NCI-H748 (cell line): Measurements from ENCODE around the gene CTNND2.

ENCODE experiments used
- DNase-seq: peaks from one replicate; lab custom pipeline; 2025; ENCODE audit not compliant: unreplicated experiment; lab: John Stamatoyannopoulos, UW

Gene CTNND2

GRCh38 chr5:11054014-11054413 is 850.2 kb downstream of the CTNND2 start:
- DNase-seq, result no peak

GRCh38 chr5:11052871-11053270 is 851.4 kb downstream of the CTNND2 start:
- DNase-seq, result no peak

- no peak for DNase-seq
Observed at GRCh38 chr5:11050596-11051304, 853.5 kb downstream of the CTNND2 start.

- DNase-seq, result no peak
Observed at GRCh38 chr5:11048760-11049159, 855.5 kb downstream of the CTNND2 start.

DNA sequence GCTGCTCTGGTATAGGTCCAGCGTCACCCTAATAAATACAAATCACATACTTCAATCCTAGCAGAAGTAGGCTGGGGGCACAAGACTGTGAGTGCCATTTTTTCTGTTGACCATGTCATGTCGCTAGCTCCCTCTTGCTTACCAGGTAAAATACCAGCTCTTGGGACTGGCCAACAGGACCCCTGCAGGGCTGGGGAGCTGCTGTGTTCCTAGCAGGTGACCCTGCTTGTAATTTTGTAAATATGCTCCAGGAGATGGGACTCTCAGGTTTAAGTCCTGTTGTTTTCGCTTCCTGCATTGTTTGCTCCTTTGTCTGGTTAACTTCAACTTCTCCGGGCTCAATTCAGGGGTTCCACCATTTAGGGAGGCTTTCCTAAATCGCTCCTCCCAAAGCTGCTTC is 856.6 kb downstream of the CTNND2 start:
- DNase-seq, result no peak

- DNase-seq, result peak; percentile 54
Observed at GRCh38 chr5:11047030-11047429, 857.2 kb downstream of the CTNND2 start.

GRCh38 chr5:11046160-11046559 is 858.1 kb downstream of the CTNND2 start:
- DNase-seq, result peak; percentile 52

- no peak for DNase-seq
Observed at GRCh38 chr5:11045411-11045810, 858.8 kb downstream of the CTNND2 start.

- DNase-seq, result no peak
Observed at GRCh38 chr5:11044581-11044980, 859.7 kb downstream of the CTNND2 start.

DNA sequence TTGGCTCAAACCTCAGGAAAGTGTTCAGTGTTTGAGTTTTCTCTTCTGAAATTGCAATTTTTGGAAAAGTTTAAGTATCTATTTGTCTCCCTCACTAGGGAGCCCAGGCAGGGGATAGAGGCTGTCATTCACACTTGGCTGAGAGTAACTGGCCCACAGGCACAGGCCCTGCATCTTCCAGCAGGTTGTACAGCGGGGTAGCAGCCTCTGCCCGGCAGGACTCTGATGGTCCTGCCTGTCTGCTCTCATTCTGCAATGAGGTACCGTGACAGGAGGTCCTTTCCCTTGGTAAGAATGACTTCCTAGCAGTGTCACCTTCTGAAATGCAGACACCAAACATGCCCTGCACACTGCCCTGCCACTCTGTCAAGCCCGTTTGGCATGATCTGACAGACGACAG is 860.4 kb downstream of the CTNND2 start:
- DNase-seq, result no peak

- DNase-seq, result no peak
Observed at GRCh38 chr5:11040345-11040744, 863.9 kb downstream of the CTNND2 start.

- DNase-seq, result no peak
Observed at GRCh38 chr5:11038772-11039171, 865.5 kb downstream of the CTNND2 start.

DNA sequence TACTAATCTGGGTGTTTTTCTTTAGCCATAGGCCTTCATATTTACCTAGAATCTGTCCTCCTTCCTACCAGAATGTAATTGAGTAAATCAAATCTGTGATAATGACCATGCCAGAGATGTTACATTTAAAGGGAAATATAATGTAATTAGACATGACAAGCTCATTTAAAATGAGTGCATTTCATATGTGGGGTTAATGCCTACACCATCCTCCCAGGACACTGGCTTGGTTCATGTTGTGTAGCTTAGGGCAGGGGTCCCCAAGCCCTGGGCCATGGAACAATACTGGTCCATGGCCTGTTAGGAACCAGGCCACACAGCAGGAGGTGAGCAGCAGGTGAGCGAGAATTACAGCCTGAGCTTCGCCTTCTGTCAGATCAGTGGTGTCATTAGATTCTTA is 866.3 kb downstream of the CTNND2 start:
- DNase-seq, result no peak

- DNase-seq, result no peak
Observed at GRCh38 chr5:11037080-11037479, 867.2 kb downstream of the CTNND2 start.

GRCh38 chr5:11030671-11031070 is 873.6 kb downstream of the CTNND2 start:
- no peak for DNase-seq

- no peak for DNase-seq
Observed at GRCh38 chr5:11027660-11028059, 876.6 kb downstream of the CTNND2 start.

DNA sequence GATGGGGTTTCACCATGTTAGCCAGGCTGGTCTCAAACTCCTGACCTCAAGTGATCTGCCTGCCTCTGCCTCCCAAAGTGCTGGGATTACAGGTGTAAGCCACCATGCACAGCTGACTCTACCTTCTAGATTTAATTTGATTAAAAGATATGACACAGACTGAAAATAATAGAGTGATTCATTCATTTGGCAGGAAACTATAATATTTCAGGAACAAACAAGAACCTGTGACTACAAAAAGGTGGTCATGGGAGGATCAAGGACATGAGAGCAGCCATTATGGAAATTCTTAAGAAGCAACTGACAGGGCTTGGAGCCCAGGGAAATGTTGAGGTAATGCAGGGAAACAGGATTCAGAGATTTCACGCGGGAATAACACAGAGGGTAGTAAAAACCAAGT is 877.7 kb downstream of the CTNND2 start:
- DNase-seq, result no peak

DNA sequence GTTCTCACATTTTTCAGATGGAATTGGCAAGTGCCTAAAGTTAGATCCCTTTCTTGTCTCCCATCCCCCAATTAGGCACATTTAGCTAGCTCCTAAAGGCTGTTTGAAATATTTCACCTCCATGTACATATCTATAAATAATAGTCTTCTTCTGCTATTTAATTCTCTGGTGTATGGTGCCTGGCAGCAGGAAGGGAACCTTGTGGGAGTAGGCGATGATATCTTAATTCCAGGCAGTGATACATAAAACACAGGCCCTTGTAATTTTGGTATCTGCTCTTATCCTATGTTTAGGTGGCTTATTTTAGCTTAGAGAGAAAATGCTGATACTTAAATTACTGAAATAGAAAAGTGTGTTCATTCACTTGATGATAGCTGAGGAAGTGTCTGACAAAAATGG is 880.3 kb downstream of the CTNND2 start:
- DNase-seq, result no peak

DNA sequence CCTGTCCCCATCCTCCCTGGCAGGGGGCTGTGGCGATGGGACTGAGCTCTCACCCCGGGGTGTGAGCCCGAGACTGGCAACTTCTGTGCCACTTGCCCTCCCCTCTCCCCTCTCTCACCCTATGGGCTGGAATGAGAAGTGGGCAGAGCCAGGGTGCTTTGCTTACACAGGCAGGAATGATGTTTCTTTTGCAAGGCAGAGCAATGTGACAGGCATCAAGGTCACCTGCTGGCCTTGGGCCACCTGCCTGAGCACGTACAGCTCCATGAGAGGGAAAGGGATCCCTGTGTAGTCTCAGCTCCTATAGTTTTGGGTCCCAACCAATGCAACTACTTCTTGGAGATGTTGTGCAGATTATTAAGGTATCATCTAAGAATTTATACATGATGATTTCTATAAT is 890.5 kb downstream of the CTNND2 start:
- no peak for DNase-seq

- DNase-seq, result no peak
Observed at GRCh38 chr5:11012295-11012694, 892.0 kb downstream of the CTNND2 start.

DNA sequence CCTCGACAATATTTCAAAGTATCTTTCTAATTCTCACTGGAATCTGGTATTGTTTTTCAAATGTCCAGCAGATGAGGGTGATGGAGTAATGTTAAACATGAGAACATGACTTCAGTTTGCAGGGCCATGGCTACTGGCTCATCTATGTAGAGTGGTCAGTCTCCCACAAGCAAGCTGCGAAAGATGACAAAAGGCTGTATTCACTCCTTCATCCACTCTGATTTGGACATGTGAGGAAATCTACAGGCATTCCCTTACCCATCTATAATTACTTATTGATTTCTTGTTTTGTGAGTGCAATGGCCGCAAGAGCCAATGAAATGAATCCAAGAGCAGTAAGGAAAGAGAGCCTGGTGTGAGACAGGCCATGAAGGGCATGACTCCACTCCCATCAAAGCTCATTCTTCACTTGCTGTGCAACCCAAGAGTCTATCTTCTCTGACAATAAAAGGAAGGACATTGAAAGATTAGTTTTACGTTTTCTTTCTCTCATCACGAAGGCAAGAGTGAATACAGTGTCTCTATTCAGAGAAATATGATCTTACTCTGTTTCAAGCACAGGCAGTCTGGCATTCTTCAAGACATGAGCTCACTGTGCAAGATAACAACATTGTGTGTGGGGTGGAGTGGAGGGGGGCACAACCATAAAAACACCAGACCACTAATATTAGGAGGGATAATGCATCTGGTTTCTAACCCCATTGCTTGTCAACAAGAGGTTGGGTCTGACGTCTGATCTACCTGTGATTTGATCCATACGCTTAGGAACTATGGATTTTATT is 893.6 kb downstream of the CTNND2 start:
- no peak for DNase-seq

DNA sequence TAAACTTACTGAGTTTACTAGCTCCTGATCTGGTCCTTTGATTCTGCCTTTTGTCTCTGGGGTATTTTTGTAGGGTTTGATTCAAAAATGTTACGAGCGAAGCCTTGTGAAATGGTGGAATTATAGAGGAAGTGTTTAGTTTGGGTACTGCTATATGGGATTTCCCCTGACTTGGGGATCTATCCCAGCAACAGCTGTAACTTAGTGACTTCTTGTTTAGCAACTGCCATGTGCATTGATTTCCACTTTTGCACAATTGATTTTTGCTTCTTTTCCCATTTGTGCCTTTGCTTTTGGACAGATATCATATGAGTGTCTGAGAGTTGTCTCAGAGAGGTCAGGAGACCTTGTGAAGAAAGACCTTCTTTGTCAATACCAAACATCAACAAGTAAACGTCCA is 894.7 kb downstream of the CTNND2 start:
- no peak for DNase-seq
